ENCODE measurements around the gene NEUROG2. TPM values are rescaled to one million over a fixed set of nuclear protein-coding genes. Genes with fewer than 3 reads are reported as not detected.

Gene NEUROG2
- total RNA-seq: not detected in 2 replicates

GRCh38 chr4:112516066-112516470 is at the start of gene NEUROG2:
TSS of gene NEUROG2 (minus strand) at chr4:112516180. CDS start at chr4:112515475, 705 bp downstream.

Other genes starting within 250 kb of the NEUROG2 start
- 2.4 and 3.9 TPM in 2 replicates for gene TIFA, start 230.3 kb downstream of the NEUROG2 start, total RNA-seq
- gene ALPK1, start 218.8 kb downstream of the NEUROG2 start, total RNA-seq: 3.7 and 10.5 TPM in 2 replicates
- 0.63 and 5.2 TPM in 2 replicates for gene ZGRF1, start 120.7 kb upstream of the NEUROG2 start, total RNA-seq
- 4.7 and 8.3 TPM in 2 replicates for gene LARP7, start 121.0 kb upstream of the NEUROG2 start, total RNA-seq

Data from mesangial cell (primary cell).